GM13976 (cell line): ENCODE measurements around the gene ITGA8.

Source experiments
- DNase-seq: peaks from one replicate; pipeline ENCODE4 v3.0.0; 2012; ENCODE audit warnings: low spot score
- CTCF ChIP-seq: IDR thresholded peaks from 2 replicates; pipeline ENCODE4 v1.5.1; 2012; ENCODE audit warnings: borderline replicate concordance, mild to moderate bottlenecking; ENCODE audit not compliant: insufficient read depth; ENCODE audit errors: extremely low read depth, missing control alignments, control extremely low read depth
- in situ Hi-C: fragments of 300-500 bp; cut with MboI; formaldehyde crosslinking; loops from one replicate; pipeline ENCODE4 v1.12.0; 2022; ENCODE audit warnings: low sequenced_read_pairs, mixed read lengths, inconsistent platforms; ENCODE audit not compliant: unreplicated experiment

The ITGA8 gene

GRCh38 chr10:15725603-15726002 lies 5.9 kb upstream of the ITGA8 start:
- in situ Hi-C loops, result loop anchor here (10.0 kb wide), 1 partner anchor 291 kb away; no protein-coding TSS in a partner anchor
- peak; percentile 47 for TF ChIP-seq CTCF
- peak; percentile 49 for DNase-seq

- in situ Hi-C loops, result loop anchor here (10.0 kb wide), 1 partner anchor 290 kb away; no protein-coding TSS in a partner anchor
- DNase-seq, result no peak
- TF ChIP-seq CTCF, result no peak
These were observed 5.0 kb upstream of the ITGA8 start for GRCh38 chr10:15724683-15725082.

GRCh38 chr10:15723803-15724202 lies 4.1 kb upstream of the ITGA8 start:
- in situ Hi-C loops, result loop anchor here (10.0 kb wide), 1 partner anchor 289 kb away; no protein-coding TSS in a partner anchor
- DNase-seq, result no peak
- TF ChIP-seq CTCF, result no peak

GRCh38 chr10:15720635-15721287 lies 1.0 kb upstream of the ITGA8 start:
- no peak for DNase-seq
- in situ Hi-C loops, result loop anchor here (10.0 kb wide), 1 partner anchor 286 kb away; no protein-coding TSS in a partner anchor
- TF ChIP-seq CTCF, result no peak

GRCh38 chr10:15719049-15719898 lies 448 bp downstream of the ITGA8 start:
- in situ Hi-C loops, result no loop called here
- peak; percentile 34 for DNase-seq
- no peak for TF ChIP-seq CTCF

GRCh38 chr10:15718694-15719048 lies 1.1 kb downstream of the ITGA8 start:
- no peak for DNase-seq
- in situ Hi-C loops, result no loop called here
- no peak for TF ChIP-seq CTCF
